ENCODE measurements around the gene HBZ.

Gene HBZ

GRCh38 chr16:152141-153128 is at the start of gene HBZ:
Gene HBZ (plus strand): TSS chr16:152644. CDS start chr16:152910, 266 bp downstream.
- TF ChIP-seq, protein P1, sequence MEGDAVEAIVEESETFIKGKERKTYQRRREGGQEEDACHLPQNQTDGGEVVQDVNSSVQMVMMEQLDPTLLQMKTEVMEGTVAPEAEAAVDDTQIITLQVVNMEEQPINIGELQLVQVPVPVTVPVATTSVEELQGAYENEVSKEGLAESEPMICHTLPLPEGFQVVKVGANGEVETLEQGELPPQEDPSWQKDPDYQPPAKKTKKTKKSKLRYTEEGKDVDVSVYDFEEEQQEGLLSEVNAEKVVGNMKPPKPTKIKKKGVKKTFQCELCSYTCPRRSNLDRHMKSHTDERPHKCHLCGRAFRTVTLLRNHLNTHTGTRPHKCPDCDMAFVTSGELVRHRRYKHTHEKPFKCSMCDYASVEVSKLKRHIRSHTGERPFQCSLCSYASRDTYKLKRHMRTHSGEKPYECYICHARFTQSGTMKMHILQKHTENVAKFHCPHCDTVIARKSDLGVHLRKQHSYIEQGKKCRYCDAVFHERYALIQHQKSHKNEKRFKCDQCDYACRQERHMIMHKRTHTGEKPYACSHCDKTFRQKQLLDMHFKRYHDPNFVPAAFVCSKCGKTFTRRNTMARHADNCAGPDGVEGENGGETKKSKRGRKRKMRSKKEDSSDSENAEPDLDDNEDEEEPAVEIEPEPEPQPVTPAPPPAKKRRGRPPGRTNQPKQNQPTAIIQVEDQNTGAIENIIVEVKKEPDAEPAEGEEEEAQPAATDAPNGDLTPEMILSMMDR (IDR thresholded peaks at IDR 0.05; ENCODE audit: control insufficient read depth, insufficient read depth, low read depth, low read length, missing control alignments) = no peak
- H3K4me3 ChIP-seq (ENCODE audit: control insufficient read depth, low read depth, low read length) = no peak within 1 kb of the TSS
- DNase-seq (ENCODE audit: low read depth) = no peak

GRCh38 chr16:104355-104754 is 48.1 kb upstream of the HBZ start:
- H3K4me3 ChIP-seq (ENCODE audit: control insufficient read depth, low read depth, low read length) = no peak overlapping the region
- TF ChIP-seq, protein P1 (IDR thresholded peaks at IDR 0.05; ENCODE audit: control insufficient read depth, insufficient read depth, low read depth, low read length, missing control alignments) = no peak
- no peak for DNase-seq (ENCODE audit: low read depth)

GRCh38 chr16:104928-105327 is 47.5 kb upstream of the HBZ start:
- H3K4me3 ChIP-seq (ENCODE audit: control insufficient read depth, low read depth, low read length) = no peak overlapping the region
- TF ChIP-seq, protein P1 (IDR thresholded peaks at IDR 0.05; ENCODE audit: control insufficient read depth, insufficient read depth, low read depth, low read length, missing control alignments) = no peak
- DNase-seq (ENCODE audit: low read depth) = no peak

GRCh38 chr16:105521-105920 is 46.9 kb upstream of the HBZ start:
- DNase-seq (ENCODE audit: low read depth) = no peak
- TF ChIP-seq, protein P1 (IDR thresholded peaks at IDR 0.05; ENCODE audit: control insufficient read depth, insufficient read depth, low read depth, low read length, missing control alignments) = no peak
- H3K4me3 ChIP-seq (ENCODE audit: control insufficient read depth, low read depth, low read length) = no peak overlapping the region

DNA sequence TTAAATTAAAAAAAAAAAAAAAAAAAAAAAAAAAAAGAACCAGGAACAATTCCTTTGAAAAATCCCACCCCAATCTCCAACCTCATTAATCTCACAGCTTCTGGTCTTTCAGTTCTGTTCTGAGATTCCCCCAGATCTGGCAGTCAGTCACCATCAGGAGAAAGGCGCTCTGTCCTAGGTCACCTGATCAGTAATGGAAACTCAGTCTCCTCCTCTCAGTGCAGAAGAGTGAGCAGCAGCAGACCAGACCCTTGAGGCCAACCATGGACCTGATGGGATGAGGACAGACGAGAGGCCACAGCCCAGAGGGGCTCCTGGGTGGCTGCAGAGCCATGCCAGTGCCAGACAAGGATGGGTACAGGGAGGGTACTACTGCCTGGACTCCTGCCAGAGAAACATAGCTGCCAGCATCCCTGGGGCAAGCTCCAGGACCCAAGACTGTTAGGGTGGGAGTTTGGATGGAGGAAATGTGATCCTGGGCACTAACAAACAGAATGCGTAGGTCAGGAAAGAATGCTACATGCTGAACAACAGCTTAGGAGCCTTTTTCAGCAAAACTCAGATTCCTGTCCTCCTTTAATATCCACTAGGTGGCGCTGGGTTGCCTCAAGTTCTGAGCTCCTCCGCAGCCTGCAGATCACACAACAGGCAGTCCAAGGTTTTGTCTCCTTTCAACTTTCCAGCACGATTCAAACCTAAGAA is 45.7 kb upstream of the HBZ start:
- TF ChIP-seq, protein P1 (IDR thresholded peaks at IDR 0.05; ENCODE audit: control insufficient read depth, insufficient read depth, low read depth, low read length, missing control alignments) = peak; percentile 83
- peak; percentile 55 for DNase-seq (ENCODE audit: low read depth)
- no peak overlapping the region for H3K4me3 ChIP-seq (ENCODE audit: control insufficient read depth, low read depth, low read length)

- no peak overlapping the region for H3K4me3 ChIP-seq (ENCODE audit: control insufficient read depth, low read depth, low read length)
- TF ChIP-seq, protein P1 (IDR thresholded peaks at IDR 0.05; ENCODE audit: control insufficient read depth, insufficient read depth, low read depth, low read length, missing control alignments) = no peak
- DNase-seq (ENCODE audit: low read depth) = no peak
Observed at GRCh38 chr16:112153-112840, 40.1 kb upstream of the HBZ start.

All from AG09309 (cell line).